OCI-LY1 (cell line): ENCODE results near the gene CELSR1.

Source experiments
- H2AFZ ChIP-seq: fragments of 200-600 bp; sonication (generic), shearing (Covaris generic); 2 replicates; pipeline ENCODE4 v1.6.0; 2014; ENCODE audit warnings: antibody characterized with exemption, mild to moderate bottlenecking, low read length
- H3F3A ChIP-seq: fragments of 200-600 bp; sonication (generic), shearing (Covaris generic); 2 replicates; pipeline ENCODE4 v1.6.0; 2014; ENCODE audit warnings: mild to moderate bottlenecking, antibody characterized with exemption, low read length, moderate library complexity; ENCODE audit not compliant: insufficient read depth
- H3K27ac ChIP-seq: fragments of 200-600 bp; sonication (generic); 2 replicates; pipeline ENCODE4 v1.5.1; 2014; ENCODE audit warnings: low read length, mixed run types, mild to moderate bottlenecking, low read depth; ENCODE audit not compliant: poor library complexity, severe bottlenecking
- H3K27me3 ChIP-seq: fragments of 200-600 bp; sonication (generic); 2 replicates; pipeline ENCODE4 v1.6.0; 2014; ENCODE audit warnings: antibody characterized with exemption, mild to moderate bottlenecking, low read length, moderate library complexity; ENCODE audit not compliant: insufficient read depth
- H3K36me3 ChIP-seq: fragments of 200-600 bp; sonication (generic); 2 replicates; pipeline ENCODE4 v1.6.1; 2014; ENCODE audit warnings: mild to moderate bottlenecking, antibody characterized with exemption, low read length, moderate library complexity, mixed read lengths; ENCODE audit not compliant: insufficient read depth
- H3K4me1 ChIP-seq: fragments of 200-600 bp; sonication (generic); 2 replicates; pipeline ENCODE4 v1.5.1; 2014; ENCODE audit warnings: mild to moderate bottlenecking, low read length, moderate library complexity; ENCODE audit not compliant: insufficient read depth, severe bottlenecking
- H3K4me2 ChIP-seq: fragments of 200-600 bp; sonication (generic), shearing (Covaris generic); 2 replicates; pipeline ENCODE4 v1.6.1; 2014; ENCODE audit warnings: low read length
- H3K4me3 ChIP-seq: fragments of 200-600 bp; sonication (generic); 2 replicates; pipeline ENCODE4 v1.5.1; 2014; ENCODE audit warnings: low read length, low read depth, mild to moderate bottlenecking, mixed read lengths; ENCODE audit not compliant: poor library complexity, severe bottlenecking
- H3K79me2 ChIP-seq: fragments of 200-600 bp; shearing (Covaris generic); 2 replicates; pipeline ENCODE4 v1.6.1; 2016; ENCODE audit warnings: mixed run types, low read length, mixed read lengths; ENCODE audit not compliant: insufficient read depth
- H3K9ac ChIP-seq: fragments of 200-600 bp; sonication (generic), shearing (Covaris generic); 2 replicates; pipeline ENCODE4 v1.6.1; 2014; ENCODE audit warnings: mild to moderate bottlenecking, low read length, mixed read lengths
- H3K9me2 ChIP-seq: fragments of 200-600 bp; sonication (generic), shearing (Covaris generic); 2 replicates; pipeline ENCODE4 v1.6.1; 2014; ENCODE audit warnings: low read depth, mild to moderate bottlenecking, low read length, mixed read lengths
- H3K9me3 ChIP-seq: fragments of 200-600 bp; shearing (Covaris generic); 2 replicates; pipeline ENCODE4 v1.6.1; 2014; ENCODE audit warnings: low read length, mixed read lengths
- H4K20me1 ChIP-seq: fragments of 200-600 bp; sonication (generic), shearing (Covaris generic); 2 replicates; pipeline ENCODE4 v1.6.0; 2016; ENCODE audit warnings: mild to moderate bottlenecking, low read length; ENCODE audit not compliant: insufficient read depth
- EZH2 ChIP-seq: fragments of 200-600 bp; sonication (generic), shearing (Covaris generic); IDR thresholded peaks from 2 replicates; pipeline ENCODE4 v1.8.0; 2017; ENCODE audit warnings: borderline replicate concordance, mixed run types, mild to moderate bottlenecking, antibody characterized with exemption, low read length, moderate library complexity, mixed read lengths
- TF ChIP-seq, protein P1 (sequence below): fragments of 200-600 bp; sonication (generic), shearing (Covaris generic); IDR thresholded peaks from 2 replicates; pipeline ENCODE4 v1.5.1; 2017; ENCODE audit warnings: mild to moderate bottlenecking, antibody characterized with exemption, low read length, moderate library complexity, mixed read lengths

CELSR1 gene

DNA sequence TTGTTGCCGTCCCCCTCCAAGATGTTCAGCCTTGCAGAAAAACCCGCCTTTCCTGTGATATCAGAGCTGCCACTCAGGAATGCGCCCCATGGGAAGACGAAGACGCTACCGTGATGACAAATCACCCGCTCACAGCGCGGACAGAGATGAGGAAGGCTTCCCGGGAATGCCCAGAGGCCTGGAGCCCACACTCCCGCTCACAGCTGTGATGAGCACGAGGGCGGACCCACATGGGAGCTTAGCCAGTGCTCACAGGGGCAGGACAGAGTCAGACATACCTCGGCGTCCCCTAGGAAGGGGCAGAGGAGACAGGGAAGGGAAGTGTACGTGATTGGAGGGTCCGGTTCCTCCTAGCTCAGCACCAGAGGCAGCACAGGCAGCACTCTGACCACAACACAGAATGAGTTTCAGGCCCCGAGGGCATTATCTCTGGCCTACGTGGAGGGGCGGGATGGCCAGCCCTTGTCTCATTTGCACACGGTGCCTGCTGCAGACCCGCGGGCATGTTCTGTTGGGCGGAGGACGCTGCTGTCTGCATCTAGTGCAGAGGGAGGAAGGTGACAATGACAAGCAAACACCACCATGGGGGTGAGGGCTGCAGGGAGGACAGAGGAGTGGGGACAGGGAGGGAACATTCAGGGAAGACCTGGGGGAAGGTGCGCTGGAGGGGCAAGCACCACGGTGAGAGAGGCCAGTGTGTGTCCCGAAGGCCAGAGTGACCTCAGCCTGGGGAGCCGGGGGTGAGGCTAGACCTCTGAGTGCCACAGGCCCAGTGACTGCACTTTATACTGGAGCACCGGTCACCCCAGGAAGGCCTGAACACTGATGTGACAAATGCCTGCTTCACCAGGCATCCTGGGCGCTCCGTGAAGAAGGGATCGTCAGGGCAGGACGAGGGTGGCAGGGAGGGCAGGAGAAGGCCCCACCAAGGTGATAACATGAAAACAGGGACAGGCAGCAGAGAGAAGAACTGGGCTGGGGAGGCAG, 79.6 kb downstream of the CELSR1 start:
- Histone ChIP-seq H3K36me3 (no peaks in the 10 kb centered on the region), H3K4me1 (peaks cover 12% of the 10 kb centered on the region), H3K79me2 (no peaks in the 10 kb centered on the region), H4K20me1 (no peaks in the 10 kb centered on the region), H3K27ac (no peak overlapping the region), H3K9ac (no peak overlapping the region), H3K4me3 (no peak overlapping the region), H3F3A (no peaks in the 10 kb centered on the region), H3K9me2 (no peaks in the 10 kb centered on the region), H3K9me3 (0 out of 2 replicates have a peak, but pooled peaks cover 2% of the 10 kb centered on the region), H3K27me3 (peaks cover 31% of the 10 kb centered on the region), H2AFZ (no peak overlapping the region), H3K4me2 (no peak overlapping the region)
- TF ChIP-seq EZH2, result no peak
- TF ChIP-seq, protein P1, sequence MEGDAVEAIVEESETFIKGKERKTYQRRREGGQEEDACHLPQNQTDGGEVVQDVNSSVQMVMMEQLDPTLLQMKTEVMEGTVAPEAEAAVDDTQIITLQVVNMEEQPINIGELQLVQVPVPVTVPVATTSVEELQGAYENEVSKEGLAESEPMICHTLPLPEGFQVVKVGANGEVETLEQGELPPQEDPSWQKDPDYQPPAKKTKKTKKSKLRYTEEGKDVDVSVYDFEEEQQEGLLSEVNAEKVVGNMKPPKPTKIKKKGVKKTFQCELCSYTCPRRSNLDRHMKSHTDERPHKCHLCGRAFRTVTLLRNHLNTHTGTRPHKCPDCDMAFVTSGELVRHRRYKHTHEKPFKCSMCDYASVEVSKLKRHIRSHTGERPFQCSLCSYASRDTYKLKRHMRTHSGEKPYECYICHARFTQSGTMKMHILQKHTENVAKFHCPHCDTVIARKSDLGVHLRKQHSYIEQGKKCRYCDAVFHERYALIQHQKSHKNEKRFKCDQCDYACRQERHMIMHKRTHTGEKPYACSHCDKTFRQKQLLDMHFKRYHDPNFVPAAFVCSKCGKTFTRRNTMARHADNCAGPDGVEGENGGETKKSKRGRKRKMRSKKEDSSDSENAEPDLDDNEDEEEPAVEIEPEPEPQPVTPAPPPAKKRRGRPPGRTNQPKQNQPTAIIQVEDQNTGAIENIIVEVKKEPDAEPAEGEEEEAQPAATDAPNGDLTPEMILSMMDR, result no peak

DNA sequence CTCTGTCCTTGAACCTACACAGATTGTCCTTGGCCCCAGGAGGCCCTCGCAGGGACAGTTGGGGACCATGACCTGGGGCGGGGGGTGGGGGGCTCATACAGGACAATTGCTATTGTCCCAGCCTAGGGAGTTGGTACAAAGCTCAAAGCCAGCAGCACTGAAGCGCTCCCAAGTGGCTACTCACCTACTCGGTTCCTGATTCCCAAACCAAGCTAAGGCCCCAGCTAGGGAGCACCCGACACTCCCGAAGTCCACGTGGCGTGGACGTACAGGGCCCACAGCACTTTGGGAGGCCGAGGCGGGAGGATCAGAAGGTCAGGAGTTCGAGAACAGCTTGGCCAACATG, 80.6 kb downstream of the CELSR1 start:
- H3F3A ChIP-seq, result no peaks in the 10 kb centered on the region
- TF ChIP-seq, protein P1, result no peak
- TF ChIP-seq EZH2, result no peak
- no peak overlapping the region for H3K27ac ChIP-seq
- no peak overlapping the region for H3K4me2 ChIP-seq
- peaks cover 12% of the 10 kb centered on the region for H3K4me1 ChIP-seq
- no peak overlapping the region for H3K9ac ChIP-seq
- 0 out of 2 replicates have a peak, but pooled peaks cover 2% of the 10 kb centered on the region for H3K9me3 ChIP-seq
- no peak overlapping the region for H2AFZ ChIP-seq
- H3K27me3 ChIP-seq, result peaks cover 26% of the 10 kb centered on the region
- H3K4me3 ChIP-seq, result no peak overlapping the region
- no peaks in the 10 kb centered on the region for H3K9me2 ChIP-seq
- H4K20me1 ChIP-seq, result no peaks in the 10 kb centered on the region
- no peaks in the 10 kb centered on the region for H3K36me3 ChIP-seq
- H3K79me2 ChIP-seq, result no peaks in the 10 kb centered on the region

DNA sequence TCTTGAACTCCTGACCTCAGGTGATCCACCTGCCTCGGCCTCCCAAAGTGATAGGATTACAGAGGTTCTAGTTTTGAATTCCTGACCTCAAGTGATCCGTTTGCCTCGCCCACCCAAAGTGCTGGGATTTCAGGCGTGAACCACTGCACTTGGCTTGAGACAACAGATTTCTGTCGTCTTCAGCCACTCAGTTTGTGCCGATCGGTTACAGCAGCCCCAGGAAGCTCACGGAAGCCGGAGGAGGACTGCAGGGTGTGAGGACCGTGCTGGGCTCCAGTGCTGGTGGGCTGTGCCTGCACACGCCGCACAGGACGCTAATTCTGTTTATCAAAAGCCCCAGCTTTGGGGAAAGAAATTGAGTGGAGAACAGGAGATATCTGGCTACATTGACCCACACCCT, 82.0 kb downstream of the CELSR1 start:
- TF ChIP-seq, protein P1, result no peak
- TF ChIP-seq EZH2, result no peak
- peaks cover 23% of the 10 kb centered on the region for H3K27me3 ChIP-seq
- no peaks in the 10 kb centered on the region for H3F3A ChIP-seq
- H3K4me2 ChIP-seq, result no peak overlapping the region
- 0 out of 2 replicates have a peak, but pooled peaks cover 2% of the 10 kb centered on the region for H3K9me3 ChIP-seq
- H2AFZ ChIP-seq, result no peak overlapping the region
- no peaks in the 10 kb centered on the region for H3K79me2 ChIP-seq
- no peaks in the 10 kb centered on the region for H4K20me1 ChIP-seq
- H3K4me3 ChIP-seq, result no peak overlapping the region
- H3K4me1 ChIP-seq, result peaks cover 12% of the 10 kb centered on the region
- H3K9me2 ChIP-seq, result no peaks in the 10 kb centered on the region
- no peak overlapping the region for H3K27ac ChIP-seq
- no peak overlapping the region for H3K9ac ChIP-seq
- H3K36me3 ChIP-seq, result no peaks in the 10 kb centered on the region
